ENCODE measurements around the gene GPR162.

The GPR162 gene

DNA sequence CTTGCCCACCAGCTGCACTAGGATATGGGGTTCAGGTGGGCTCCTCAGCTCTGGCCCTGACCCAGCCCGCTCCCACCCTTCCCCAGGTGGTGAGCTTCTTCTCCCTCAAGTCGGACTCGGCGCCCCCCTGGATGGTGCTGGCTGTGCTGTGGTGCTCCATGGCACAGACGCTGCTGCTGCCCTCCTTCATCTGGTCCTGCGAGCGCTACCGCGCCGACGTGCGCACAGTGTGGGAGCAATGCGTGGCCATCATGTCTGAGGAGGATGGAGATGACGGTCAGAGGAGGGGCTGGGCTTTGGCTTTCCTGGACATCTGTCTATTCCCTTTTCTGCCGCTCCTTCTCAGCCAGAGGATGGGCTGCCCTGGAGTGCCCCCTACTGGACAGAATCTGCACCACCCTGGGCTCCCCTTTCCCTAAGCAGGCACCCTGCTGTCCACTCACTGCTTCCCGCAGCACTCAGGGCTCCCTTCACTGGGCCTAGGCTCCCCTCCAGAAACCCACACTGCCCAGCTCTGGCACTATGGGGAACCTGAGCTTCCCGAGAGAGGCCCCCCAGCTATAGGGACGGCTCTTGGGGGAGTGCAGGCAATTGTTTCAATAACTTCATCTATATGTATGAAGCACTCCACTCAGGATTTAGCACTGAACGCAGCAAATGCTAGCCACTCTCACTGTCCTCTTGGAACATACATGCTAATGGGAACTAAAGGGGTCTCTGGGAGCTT is 3.9 kb downstream of the GPR162 start:
- peaks cover 23% of the 10 kb centered on the region for H3K79me1 ChIP-seq (replicated peaks; ENCODE audit: low read length, poor library complexity, severe bottlenecking)
- no peak overlapping the region for H2AK5ac ChIP-seq (ENCODE audit: low read length, severe bottlenecking)
- WGBS: 7% methylated on average over 19 of the region's 19 CpGs
- H3K4me3 ChIP-seq (ENCODE audit: insufficient read depth in 1 of 2, low read depth in 1 of 2, low read length in 2 of 2): peak overlapping the region in 1 of 2 experiments; percentile 72
- no peak overlapping the region for H3K27ac ChIP-seq (ENCODE audit: low read length, poor library complexity, severe bottlenecking)
- peak overlapping the region; percentile 4 for H3K4me2 ChIP-seq (ENCODE audit: low read length, poor library complexity, severe bottlenecking)
- H4K91ac ChIP-seq (ENCODE audit: low read length): peak overlapping the region; percentile 0
- peak overlapping the region; percentile 1 to 35 for H3K18ac ChIP-seq (ENCODE audit: low read depth in 1 of 2, low read length in 2 of 2)
- peak overlapping the region; percentile 59 for H3K9ac ChIP-seq (ENCODE audit: low read length)
- H3K23ac ChIP-seq (ENCODE audit: low read length in 2 of 2): no peak overlapping the region
- peaks cover 1 to 14% of the 10 kb centered on the region in 2 experiments for H3K36me3 ChIP-seq (ENCODE audit: control insufficient read depth in 1 of 2, insufficient read depth in 2 of 2, low read depth in 1 of 2, low read length in 2 of 2)
- H2BK12ac ChIP-seq (ENCODE audit: low read length in 2 of 2): peak overlapping the region in 1 of 2 experiments; percentile 4
- no peak overlapping the region for H2BK5ac ChIP-seq (ENCODE audit: low read depth, low read length, poor library complexity, severe bottlenecking)
- no peaks in the 10 kb centered on the region for H3K9me3 ChIP-seq (ENCODE audit: control insufficient read depth, low read length)
- peaks cover 52% of the 10 kb centered on the region for H3K4me1 ChIP-seq (ENCODE audit: control insufficient read depth, insufficient read depth, low read depth, low read length)
- peak; percentile 89 for DNase-seq
- no peak overlapping the region for H2BK120ac ChIP-seq (ENCODE audit: low read depth, low read length)
- no peak overlapping the region for H2BK15ac ChIP-seq (ENCODE audit: low read depth, poor library complexity, severe bottlenecking)
- no peak overlapping the region for H2AFZ ChIP-seq (ENCODE audit: low read depth, low read length)
- peak overlapping the region; percentile 4 for H4K8ac ChIP-seq (ENCODE audit: low read length)
- peaks cover 17 to 26% of the 10 kb centered on the region in 2 experiments for H3K27me3 ChIP-seq (ENCODE audit: control insufficient read depth in 1 of 2, insufficient read depth in 1 of 2, low read length in 2 of 2)
- H3K14ac ChIP-seq (ENCODE audit: low read length in 2 of 2): no peak overlapping the region
- H3K4ac ChIP-seq (ENCODE audit: low read depth in 1 of 2, low read length in 2 of 2): no peak overlapping the region

DNA sequence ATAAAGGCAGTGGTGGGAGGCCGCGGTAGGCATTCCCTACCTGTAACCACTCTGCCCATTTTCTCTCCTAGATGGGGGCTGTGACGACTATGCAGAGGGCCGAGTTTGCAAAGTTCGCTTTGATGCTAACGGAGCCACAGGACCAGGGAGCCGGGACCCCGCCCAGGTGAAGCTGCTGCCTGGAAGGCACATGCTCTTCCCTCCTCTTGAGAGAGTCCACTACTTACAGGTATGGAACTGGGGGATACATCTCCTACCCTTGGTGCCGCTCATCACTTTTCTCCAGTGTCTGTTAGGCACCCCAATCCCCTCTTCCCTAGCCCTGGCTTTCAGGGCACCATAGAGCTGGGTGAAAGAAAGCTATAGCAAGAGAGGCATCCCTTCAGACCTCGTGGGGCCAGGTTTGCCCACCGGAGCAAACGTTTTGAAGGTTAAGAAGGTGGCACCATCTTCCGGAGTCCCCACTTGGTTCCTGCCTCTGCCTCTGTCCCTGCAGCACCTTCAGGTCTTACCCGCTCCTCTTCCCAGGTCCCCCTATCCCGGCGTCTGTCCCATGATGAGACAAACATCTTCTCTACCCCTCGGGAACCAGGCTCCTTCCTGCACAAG is 4.6 kb downstream of the GPR162 start:
- peak overlapping the region; percentile 89 for H2BK15ac ChIP-seq (ENCODE audit: low read depth, poor library complexity, severe bottlenecking)
- peak overlapping the region; percentile 40 for H4K91ac ChIP-seq (ENCODE audit: low read length)
- no peak overlapping the region for H3K14ac ChIP-seq (ENCODE audit: low read length in 2 of 2)
- H2AFZ ChIP-seq (ENCODE audit: low read depth, low read length): no peak overlapping the region
- H3K4ac ChIP-seq (ENCODE audit: low read depth in 1 of 2, low read length in 2 of 2): no peak overlapping the region
- H2BK5ac ChIP-seq (ENCODE audit: low read depth, low read length, poor library complexity, severe bottlenecking): no peak overlapping the region
- no peak overlapping the region for H3K4me2 ChIP-seq (ENCODE audit: low read length, poor library complexity, severe bottlenecking)
- H3K27me3 ChIP-seq (ENCODE audit: control insufficient read depth in 1 of 2, insufficient read depth in 1 of 2, low read length in 2 of 2): peaks cover 17 to 19% of the 10 kb centered on the region in 2 experiments
- peak overlapping the region; percentile 69 for H3K9ac ChIP-seq (ENCODE audit: low read length)
- H2BK12ac ChIP-seq (ENCODE audit: low read length in 2 of 2): peak overlapping the region in 1 of 2 experiments; percentile 82
- peaks cover 8 to 21% of the 10 kb centered on the region in 2 experiments for H3K36me3 ChIP-seq (ENCODE audit: control insufficient read depth in 1 of 2, insufficient read depth in 2 of 2, low read depth in 1 of 2, low read length in 2 of 2)
- H3K4me3 ChIP-seq (ENCODE audit: insufficient read depth in 1 of 2, low read depth in 1 of 2, low read length in 2 of 2): no peak overlapping the region
- H4K8ac ChIP-seq (ENCODE audit: low read length): peak overlapping the region; percentile 56
- no peak overlapping the region for H3K18ac ChIP-seq (ENCODE audit: low read depth in 1 of 2, low read length in 2 of 2)
- no peak for DNase-seq
- no peaks in the 10 kb centered on the region for H3K9me3 ChIP-seq (ENCODE audit: control insufficient read depth, low read length)
- H3K23ac ChIP-seq (ENCODE audit: low read length in 2 of 2): no peak overlapping the region
- peaks cover 47% of the 10 kb centered on the region for H3K4me1 ChIP-seq (ENCODE audit: control insufficient read depth, insufficient read depth, low read depth, low read length)
- WGBS: 72% methylated on average over 17 of the region's 17 CpGs
- H2AK5ac ChIP-seq (ENCODE audit: low read length, severe bottlenecking): peak overlapping the region; percentile 34
- no peak overlapping the region for H3K27ac ChIP-seq (ENCODE audit: low read length, poor library complexity, severe bottlenecking)
- no peak overlapping the region for H2BK120ac ChIP-seq (ENCODE audit: low read depth, low read length)
- peaks cover 28% of the 10 kb centered on the region for H3K79me1 ChIP-seq (replicated peaks; ENCODE audit: low read length, poor library complexity, severe bottlenecking)

DNA sequence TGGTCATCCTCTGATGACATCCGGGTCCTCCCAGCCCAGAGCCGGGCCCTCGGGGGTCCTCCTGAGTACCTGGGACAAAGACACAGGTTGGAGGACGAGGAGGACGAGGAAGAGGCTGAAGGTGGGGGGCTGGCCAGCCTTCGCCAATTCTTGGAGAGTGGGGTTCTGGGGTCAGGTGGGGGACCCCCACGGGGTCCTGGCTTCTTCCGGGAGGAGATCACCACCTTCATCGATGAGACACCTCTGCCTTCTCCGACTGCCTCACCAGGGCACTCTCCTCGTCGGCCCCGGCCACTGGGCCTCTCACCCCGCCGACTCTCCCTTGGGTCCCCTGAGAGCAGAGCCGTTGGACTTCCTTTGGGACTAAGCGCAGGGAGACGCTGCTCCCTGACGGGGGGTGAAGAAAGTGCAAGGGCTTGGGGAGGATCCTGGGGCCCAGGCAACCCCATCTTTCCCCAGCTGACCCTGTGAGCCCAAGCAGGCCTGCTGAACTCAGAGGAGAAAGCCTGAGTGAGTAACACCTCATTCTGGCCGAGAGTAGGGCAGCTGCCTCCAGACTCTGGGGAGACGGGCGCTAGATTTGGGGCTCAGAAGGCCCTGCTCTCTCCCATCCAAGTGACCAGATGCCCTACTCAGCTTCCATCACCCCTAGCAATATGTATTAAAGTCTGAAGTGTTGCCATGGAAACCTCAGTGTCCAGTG is 5.3 kb downstream of the GPR162 start:
- H3K27me3 ChIP-seq (ENCODE audit: control insufficient read depth in 1 of 2, insufficient read depth in 1 of 2, low read length in 2 of 2): peaks cover 16 to 18% of the 10 kb centered on the region in 2 experiments
- H3K9me3 ChIP-seq (ENCODE audit: control insufficient read depth, low read length): no peaks in the 10 kb centered on the region
- no peak overlapping the region for H3K23ac ChIP-seq (ENCODE audit: low read length in 2 of 2)
- H2AK5ac ChIP-seq (ENCODE audit: low read length, severe bottlenecking): peak overlapping the region; percentile 8
- H3K79me1 ChIP-seq (replicated peaks; ENCODE audit: low read length, poor library complexity, severe bottlenecking): peaks cover 34% of the 10 kb centered on the region
- H3K9ac ChIP-seq (ENCODE audit: low read length): peak overlapping the region; percentile 69
- H2BK15ac ChIP-seq (ENCODE audit: low read depth, poor library complexity, severe bottlenecking): peak overlapping the region; percentile 89
- 78% methylated on average over 18 of the region's 22 CpGs for WGBS
- peak overlapping the region; percentile 20 to 82 for H2BK12ac ChIP-seq (ENCODE audit: low read length in 2 of 2)
- no peak overlapping the region for H3K4me3 ChIP-seq (ENCODE audit: insufficient read depth in 1 of 2, low read depth in 1 of 2, low read length in 2 of 2)
- H4K91ac ChIP-seq (ENCODE audit: low read length): peak overlapping the region; percentile 87
- H3K4me1 ChIP-seq (ENCODE audit: control insufficient read depth, insufficient read depth, low read depth, low read length): peaks cover 44% of the 10 kb centered on the region
- H2AFZ ChIP-seq (ENCODE audit: low read depth, low read length): no peak overlapping the region
- peak overlapping the region; percentile 74 to 84 for H3K18ac ChIP-seq (ENCODE audit: low read depth in 1 of 2, low read length in 2 of 2)
- no peak overlapping the region for H3K27ac ChIP-seq (ENCODE audit: low read length, poor library complexity, severe bottlenecking)
- peaks cover 15 to 28% of the 10 kb centered on the region in 2 experiments for H3K36me3 ChIP-seq (ENCODE audit: control insufficient read depth in 1 of 2, insufficient read depth in 2 of 2, low read depth in 1 of 2, low read length in 2 of 2)
- no peak overlapping the region for H2BK5ac ChIP-seq (ENCODE audit: low read depth, low read length, poor library complexity, severe bottlenecking)
- no peak for DNase-seq
- H3K14ac ChIP-seq (ENCODE audit: low read length in 2 of 2): peak overlapping the region in 1 of 2 experiments; percentile 19
- H4K8ac ChIP-seq (ENCODE audit: low read length): peak overlapping the region; percentile 46
- H3K4me2 ChIP-seq (ENCODE audit: low read length, poor library complexity, severe bottlenecking): no peak overlapping the region
- peak overlapping the region; percentile 69 to 84 for H3K4ac ChIP-seq (ENCODE audit: low read depth in 1 of 2, low read length in 2 of 2)
- H2BK120ac ChIP-seq (ENCODE audit: low read depth, low read length): peak overlapping the region; percentile 58
